ENCODE results near the gene CADM2. TPM values are rescaled to one million over a fixed set of nuclear protein-coding genes. Genes with fewer than 3 reads are reported as not detected.

Gene CADM2
- total RNA-seq, 1 experiment from 2014 or later, result 0.64 TPM

- no peak for TF ChIP-seq TCF7L2 (IDR thresholded peaks at IDR 0.05; ENCODE audit: low read depth, low read length)
- no peak for TF ChIP-seq SIN3A (IDR thresholded peaks at IDR 0.05; ENCODE audit: borderline replicate concordance, insufficient read depth, low read depth, low read length)
- TF ChIP-seq, protein P1, sequence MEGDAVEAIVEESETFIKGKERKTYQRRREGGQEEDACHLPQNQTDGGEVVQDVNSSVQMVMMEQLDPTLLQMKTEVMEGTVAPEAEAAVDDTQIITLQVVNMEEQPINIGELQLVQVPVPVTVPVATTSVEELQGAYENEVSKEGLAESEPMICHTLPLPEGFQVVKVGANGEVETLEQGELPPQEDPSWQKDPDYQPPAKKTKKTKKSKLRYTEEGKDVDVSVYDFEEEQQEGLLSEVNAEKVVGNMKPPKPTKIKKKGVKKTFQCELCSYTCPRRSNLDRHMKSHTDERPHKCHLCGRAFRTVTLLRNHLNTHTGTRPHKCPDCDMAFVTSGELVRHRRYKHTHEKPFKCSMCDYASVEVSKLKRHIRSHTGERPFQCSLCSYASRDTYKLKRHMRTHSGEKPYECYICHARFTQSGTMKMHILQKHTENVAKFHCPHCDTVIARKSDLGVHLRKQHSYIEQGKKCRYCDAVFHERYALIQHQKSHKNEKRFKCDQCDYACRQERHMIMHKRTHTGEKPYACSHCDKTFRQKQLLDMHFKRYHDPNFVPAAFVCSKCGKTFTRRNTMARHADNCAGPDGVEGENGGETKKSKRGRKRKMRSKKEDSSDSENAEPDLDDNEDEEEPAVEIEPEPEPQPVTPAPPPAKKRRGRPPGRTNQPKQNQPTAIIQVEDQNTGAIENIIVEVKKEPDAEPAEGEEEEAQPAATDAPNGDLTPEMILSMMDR (IDR thresholded peaks at IDR 0.05), result no peak
- TF ChIP-seq, protein P2, sequence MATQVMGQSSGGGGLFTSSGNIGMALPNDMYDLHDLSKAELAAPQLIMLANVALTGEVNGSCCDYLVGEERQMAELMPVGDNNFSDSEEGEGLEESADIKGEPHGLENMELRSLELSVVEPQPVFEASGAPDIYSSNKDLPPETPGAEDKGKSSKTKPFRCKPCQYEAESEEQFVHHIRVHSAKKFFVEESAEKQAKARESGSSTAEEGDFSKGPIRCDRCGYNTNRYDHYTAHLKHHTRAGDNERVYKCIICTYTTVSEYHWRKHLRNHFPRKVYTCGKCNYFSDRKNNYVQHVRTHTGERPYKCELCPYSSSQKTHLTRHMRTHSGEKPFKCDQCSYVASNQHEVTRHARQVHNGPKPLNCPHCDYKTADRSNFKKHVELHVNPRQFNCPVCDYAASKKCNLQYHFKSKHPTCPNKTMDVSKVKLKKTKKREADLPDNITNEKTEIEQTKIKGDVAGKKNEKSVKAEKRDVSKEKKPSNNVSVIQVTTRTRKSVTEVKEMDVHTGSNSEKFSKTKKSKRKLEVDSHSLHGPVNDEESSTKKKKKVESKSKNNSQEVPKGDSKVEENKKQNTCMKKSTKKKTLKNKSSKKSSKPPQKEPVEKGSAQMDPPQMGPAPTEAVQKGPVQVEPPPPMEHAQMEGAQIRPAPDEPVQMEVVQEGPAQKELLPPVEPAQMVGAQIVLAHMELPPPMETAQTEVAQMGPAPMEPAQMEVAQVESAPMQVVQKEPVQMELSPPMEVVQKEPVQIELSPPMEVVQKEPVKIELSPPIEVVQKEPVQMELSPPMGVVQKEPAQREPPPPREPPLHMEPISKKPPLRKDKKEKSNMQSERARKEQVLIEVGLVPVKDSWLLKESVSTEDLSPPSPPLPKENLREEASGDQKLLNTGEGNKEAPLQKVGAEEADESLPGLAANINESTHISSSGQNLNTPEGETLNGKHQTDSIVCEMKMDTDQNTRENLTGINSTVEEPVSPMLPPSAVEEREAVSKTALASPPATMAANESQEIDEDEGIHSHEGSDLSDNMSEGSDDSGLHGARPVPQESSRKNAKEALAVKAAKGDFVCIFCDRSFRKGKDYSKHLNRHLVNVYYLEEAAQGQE (IDR thresholded peaks at IDR 0.05; ENCODE audit: insufficient read depth in 1 of 2, low read depth in 2 of 2, low read length in 1 of 2), result no peak
- TF ChIP-seq POLR2AphosphoS5 (IDR thresholded peaks at IDR 0.05; ENCODE audit: low read depth, low read length), result no peak
These were observed 908.3 kb downstream of the CADM2 start for GRCh38 chr3:85867072-85867471.

DNA sequence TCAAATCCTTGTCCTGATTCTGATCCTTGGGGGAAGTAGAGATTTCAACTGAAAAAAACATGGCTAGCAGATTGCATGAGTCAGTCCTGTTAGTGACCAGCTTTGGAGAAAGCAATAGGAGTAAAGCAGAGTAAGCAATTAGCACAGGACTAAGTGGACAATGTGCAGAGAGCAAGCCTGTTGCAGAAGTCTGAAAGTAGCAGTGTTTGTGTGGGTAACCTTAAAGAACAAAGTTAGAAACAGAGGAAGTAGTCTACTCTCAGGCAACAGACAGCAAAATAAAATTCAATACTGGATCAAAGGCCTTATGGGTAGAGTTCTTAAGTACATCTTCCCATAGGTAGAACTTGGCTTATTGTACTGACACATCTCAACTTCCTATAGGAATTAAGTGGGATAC lies 916.8 kb downstream of the CADM2 start:
- intact Hi-C loops (cut with micrococcal nuclease; ENCODE audit: unreplicated experiment), result no loop called here

More at GRCh38 chr3:85867072-85867471, 908.3 kb downstream of the CADM2 start:
- H3K4me3 ChIP-seq (ENCODE audit: low read depth in 2 of 2, low read length in 2 of 2), result no peak overlapping the region
- in situ Hi-C loops (cut with HindIII; ENCODE audit: low pct_unique_long_range_greater_than_20kb, low sequenced_read_pairs) (no loop called here), intact Hi-C loops (cut with micrococcal nuclease; ENCODE audit: unreplicated experiment) (no loop called here)
- ATAC-seq, result no peak
- no peaks in the 10 kb centered on the region for H3K27me3 ChIP-seq (ENCODE audit: control insufficient read depth, insufficient read depth, low read length)
- no peaks in the 10 kb centered on the region for H3K9me3 ChIP-seq (ENCODE audit: control insufficient read depth, insufficient read depth, low read depth, low read length)
- BruUV-seq (replicated peaks), result no TSS peak
- no peaks in the 10 kb centered on the region for H3K4me1 ChIP-seq (ENCODE audit: control insufficient read depth, insufficient read depth, low read length)
- no peak for DNase-seq (ENCODE audit: low read depth, low spot score)
- H3K27ac ChIP-seq (ENCODE audit: low read length), result no peak overlapping the region
- ChIA-PET CTCF (no interaction called here), POLR2A (no interaction called here)
- H3K36me3 ChIP-seq (ENCODE audit: control insufficient read depth, insufficient read depth, low read length), result no peaks in the 10 kb centered on the region

More for the DNA sequence above, 916.8 kb downstream of the CADM2 start:
- no peaks in the 10 kb centered on the region for H3K9me3 ChIP-seq (ENCODE audit: control insufficient read depth, insufficient read depth, low read depth, low read length)
- in situ Hi-C loops (cut with HindIII; ENCODE audit: low pct_unique_long_range_greater_than_20kb, low sequenced_read_pairs), result no loop called here
- H3K27me3 ChIP-seq (ENCODE audit: control insufficient read depth, insufficient read depth, low read length), result no peaks in the 10 kb centered on the region
- no peak overlapping the region for H3K4me3 ChIP-seq (ENCODE audit: low read depth in 2 of 2, low read length in 2 of 2)
- H3K36me3 ChIP-seq (ENCODE audit: control insufficient read depth, insufficient read depth, low read length), result no peaks in the 10 kb centered on the region
- H3K27ac ChIP-seq (ENCODE audit: low read length), result no peak overlapping the region
- DNase-seq (ENCODE audit: low read depth, low spot score), result no peak
- no peaks in the 10 kb centered on the region for H3K4me1 ChIP-seq (ENCODE audit: control insufficient read depth, insufficient read depth, low read length)
- ATAC-seq, result no peak
- ChIA-PET POLR2A (no interaction called here), CTCF (no interaction called here)
- TF ChIP-seq POLR2AphosphoS5 (IDR thresholded peaks at IDR 0.05; ENCODE audit: low read depth, low read length) (no peak), SIN3A (IDR thresholded peaks at IDR 0.05; ENCODE audit: borderline replicate concordance, insufficient read depth, low read depth, low read length) (no peak), TCF7L2 (IDR thresholded peaks at IDR 0.05; ENCODE audit: low read depth, low read length) (no peak)
- TF ChIP-seq, protein P2 (IDR thresholded peaks at IDR 0.05; ENCODE audit: insufficient read depth in 1 of 2, low read depth in 2 of 2, low read length in 1 of 2), result no peak
- TF ChIP-seq, protein P1 (IDR thresholded peaks at IDR 0.05), result no peak
- BruUV-seq (replicated peaks), result no TSS peak
